GM23338 (cell line): ENCODE data around the gene STIM1. TPM values are rescaled to one million over a fixed set of nuclear protein-coding genes. Genes with fewer than 3 reads are reported as not detected.

Experiments
- ATAC-seq: fragments of 200-7000 bp; cut with Tn5 transposase; 3 replicates; pipeline ENCODE4 v1.9.1; 2020
- DNase-seq: peaks from one replicate; pipeline ENCODE4 v3.0.0-alpha.2; 2015; ENCODE audit warnings: low spot score
- H2AFZ ChIP-seq: fragments of 200-600 bp; sonication (generic); 2 replicates; pipeline ENCODE4 v1.8.0; 2016; ENCODE audit warnings: antibody characterized with exemption, mild to moderate bottlenecking, moderate library complexity
- H3F3A ChIP-seq: fragments of 200-600 bp; sonication (generic); replicated peaks from 2 replicates; pipeline ENCODE4 v1.8.0; 2017; ENCODE audit warnings: antibody characterized with exemption, mixed run types, low read depth
- H3K27ac ChIP-seq: fragments of 200-600 bp; sonication (generic); 2 replicates; pipeline ENCODE4 v1.6.1; 2016; ENCODE audit warnings: low read depth
- H3K27me3 ChIP-seq: fragments of 200-600 bp; sonication (generic); 2 replicates; pipeline ENCODE4 v1.8.0; 2016; ENCODE audit warnings: mild to moderate bottlenecking, mixed run types, moderate library complexity; ENCODE audit not compliant: insufficient read depth
- H3K36me3 ChIP-seq: fragments of 200-600 bp; sonication (generic); 2 replicates; pipeline ENCODE4 v1.8.0; 2016; ENCODE audit warnings: mild to moderate bottlenecking; ENCODE audit not compliant: insufficient read depth
- H3K4me1 ChIP-seq: fragments of 200-600 bp; sonication (generic); 2 replicates; pipeline ENCODE4 v1.8.0; 2016; ENCODE audit warnings: mild to moderate bottlenecking, moderate library complexity; ENCODE audit not compliant: insufficient read depth
- H3K4me2 ChIP-seq: fragments of 200-600 bp; sonication (generic); 2 replicates; pipeline ENCODE4 v1.7.1; 2017; ENCODE audit warnings: mixed run types
- H3K4me3 ChIP-seq: fragments of 200-600 bp; sonication (generic); 2 replicates; pipeline ENCODE4 v1.6.1; 2016; ENCODE audit warnings: mixed run types
- H3K79me2 ChIP-seq: fragments of 200-600 bp; sonication (generic); replicated peaks from 2 replicates; pipeline ENCODE4 v1.8.0; 2017; ENCODE audit warnings: mild to moderate bottlenecking; ENCODE audit not compliant: insufficient read depth
- H3K9me2 ChIP-seq: fragments of 200-600 bp; sonication (generic); 2 replicates; pipeline ENCODE4 v1.8.0; 2017; ENCODE audit not compliant: insufficient read depth
- H4K20me1 ChIP-seq: fragments of 200-600 bp; sonication (generic); replicated peaks from 2 replicates; pipeline ENCODE4 v1.8.0; 2017; ENCODE audit warnings: mild to moderate bottlenecking; ENCODE audit not compliant: insufficient read depth
- H3K27ac Mint-ChIP-seq: 2 replicates; pipeline ENCODE4 v1.8.0; 2020; ENCODE audit warnings: inconsistent platforms, mild to moderate bottlenecking, moderate library complexity, mixed read lengths
- H3K27me3 Mint-ChIP-seq: 3 replicates; pipeline ENCODE4 v1.8.0; 2022; ENCODE audit warnings: low read depth, mild to moderate bottlenecking, moderate library complexity, mixed read lengths, inconsistent platforms; ENCODE audit not compliant: insufficient read depth, poor library complexity
- H3K36me3 Mint-ChIP-seq: 3 replicates; pipeline ENCODE4 v1.8.0; 2021; ENCODE audit warnings: low read depth, mild to moderate bottlenecking, inconsistent platforms, moderate library complexity, mixed read lengths
- H3K4me1 Mint-ChIP-seq: 3 replicates; pipeline ENCODE4 v1.8.0; 2020; ENCODE audit warnings: mild to moderate bottlenecking, inconsistent platforms, mixed read lengths
- H3K4me3 Mint-ChIP-seq: 3 replicates; pipeline ENCODE4 v1.8.0; 2021; ENCODE audit warnings: moderate library complexity, mild to moderate bottlenecking, inconsistent platforms, mixed read lengths
- H3K9me3 Mint-ChIP-seq: 3 replicates; pipeline ENCODE4 v1.8.0; 2020; ENCODE audit warnings: moderate library complexity, mild to moderate bottlenecking, inconsistent platforms, mixed read lengths
- CREB1 ChIP-seq: fragments of 250-450 bp; sonication (Bioruptor Pico); IDR thresholded peaks from 2 replicates; pipeline ENCODE4 v1.5.0; 2020; ENCODE audit warnings: low read depth, mild to moderate bottlenecking, moderate library complexity
- CTCF ChIP-seq, 2 experiments: fragments of 200-600 bp in 1 of 2; sonication (generic) in 1 of 2; conservative IDR thresholded peaks; 2 replicates each; pipeline versions ENCODE4 v1.5.1 to v1.6.1; 2016 to 2017; ENCODE audit warnings: antibody characterized with exemption in 2 of 2, low read depth in 2 of 2, mild to moderate bottlenecking in 2 of 2, moderate library complexity in 1 of 2
- EZH2 ChIP-seq: fragments of 200-600 bp; sonication (generic); IDR thresholded peaks from one replicate; pipeline ENCODE4 v1.8.0; 2017; ENCODE audit warnings: antibody characterized with exemption, mild to moderate bottlenecking, low read depth; ENCODE audit not compliant: unreplicated experiment
- NANOG ChIP-seq: IDR thresholded peaks from 2 replicates; pipeline ENCODE4 v1.6.1; 2016; ENCODE audit warnings: antibody characterized with exemption, borderline replicate concordance
- POLR2AphosphoS5 ChIP-seq: IDR thresholded peaks from 2 replicates; pipeline ENCODE4 v1.6.1; 2016; ENCODE audit warnings: antibody characterized with exemption, low read depth
- REST ChIP-seq: IDR thresholded peaks from one replicate; pipeline ENCODE4 v1.6.1; 2018; ENCODE audit warnings: antibody characterized with exemption; ENCODE audit not compliant: unreplicated experiment
- ZNF114 ChIP-seq: fragments of 250-450 bp; sonication (Bioruptor Pico); IDR thresholded peaks from 2 replicates; pipeline ENCODE4 v1.5.0; 2020; ENCODE audit warnings: mild to moderate bottlenecking, moderate library complexity
- ZNF331 ChIP-seq: fragments of 250-450 bp; sonication (Bioruptor Pico); IDR thresholded peaks from 2 replicates; pipeline ENCODE4 v1.5.0; 2020; ENCODE audit warnings: low read depth, mild to moderate bottlenecking, moderate library complexity
- ZNF462 ChIP-seq: fragments of 250-450 bp; sonication (Bioruptor Pico); IDR thresholded peaks from 2 replicates; pipeline ENCODE4 v1.5.0; 2020; ENCODE audit warnings: mild to moderate bottlenecking, moderate library complexity
- polyA plus RNA-seq: library from polyadenylated mRNA; unstranded; fragments of >200 nt; fragmentation: Nextera tagmentation; extraction: Ambion mirVana; gene quantifications from 2 replicates; pipeline ENCODE4 v1.2.1, GENCODE V29; 2016
- total RNA-seq: library from RNA; depleted of rRNA; stranded (reverse); fragments of >200 nt; shearing (Covaris generic); gene quantifications from 2 replicates; pipeline ENCODE4 v1.2.3, GENCODE V29; 2014

The STIM1 gene
- total and polyA plus RNA-seq, 2 experiments from 2014 or later = 3.5 to 14.0 TPM

GRCh38 chr11:3888876-3889275 lies 33.4 kb downstream of the STIM1 start:
- Histone ChIP-seq H3K4me3 (no peak overlapping the region), H2AFZ (no peak overlapping the region), H3K9me2 (no peaks in the 10 kb centered on the region), H3K27me3 (no peaks in the 10 kb centered on the region), H3F3A (no peaks in the 10 kb centered on the region), H3K4me2 (no peak overlapping the region), H4K20me1 (0 out of 2 replicates have a peak, but pooled peaks cover 3% of the 10 kb centered on the region), H3K4me1 (no peaks in the 10 kb centered on the region), H3K79me2 (no peaks in the 10 kb centered on the region), H3K36me3 (no peaks in the 10 kb centered on the region), H3K27ac (no peak overlapping the region)
- Mint-ChIP-seq H3K9me3 (no peaks in the 10 kb centered on the region), H3K4me3 (no peak overlapping the region), H3K27ac (no peak overlapping the region), H3K27me3 (no peaks in the 10 kb centered on the region), H3K4me1 (no peaks in the 10 kb centered on the region), H3K36me3 (no peaks in the 10 kb centered on the region)
- ATAC-seq (no peak), DNase-seq (no peak)
- no peak for TF ChIP-seq ZNF114 (CRISPR knock-in tag)
- no peak for TF ChIP-seq CTCF (conservative IDR thresholded peaks at IDR 0.05; ENCODE audit: low read depth in 2 of 2)
- TF ChIP-seq EZH2 = no peak
- no peak for TF ChIP-seq ZNF462 (CRISPR knock-in tag)
- no peak for TF ChIP-seq CREB1 (CRISPR knock-in tag)
- TF ChIP-seq NANOG = no peak
- no peak for TF ChIP-seq REST
- no peak for TF ChIP-seq ZNF331 (CRISPR knock-in tag)
- no peak for TF ChIP-seq POLR2AphosphoS5
